GM12892 (cell line): ENCODE results near the gene ATP10A.
"Not testable (repeated sequence)": the region's sequence is repeated elsewhere in the genome, so short reads cannot be mapped to it uniquely, and the experiment has no call there.

Source experiments
- DNase-seq: peaks from one replicate; pipeline ENCODE4 v3.0.0; 2011; ENCODE audit not compliant: insufficient read length
- FAIRE-seq: peaks from 2 replicates; lab custom pipeline; 2011; peaks lifted over from hg19 to GRCh38; lab: Jason Lieb, UNC
- POLR2A ChIP-seq: IDR thresholded peaks from 2 replicates; pipeline ENCODE4 v1.6.1; 2011; ENCODE audit warnings: low read depth, low read length, control low read depth
- POLR2AphosphoS5 ChIP-seq: IDR thresholded peaks from 2 replicates; pipeline ENCODE4 v1.6.1; 2011; ENCODE audit warnings: low read depth, low read length, control low read depth
- TAF1 ChIP-seq: IDR thresholded peaks from 2 replicates; pipeline ENCODE4 v1.6.1; 2011; ENCODE audit warnings: low read depth, mild to moderate bottlenecking, control low read depth, low read length, borderline replicate concordance

ATP10A gene

GRCh38 chr15:25866251-25866650 lies 3.1 kb upstream of the ATP10A start:
- DNase-seq (no peak), FAIRE-seq (no peak)
- TF ChIP-seq POLR2AphosphoS5 (no peak), TAF1 (no peak), POLR2A (no peak)

GRCh38 chr15:25864966-25865365 lies 1.8 kb upstream of the ATP10A start:
- TF ChIP-seq TAF1 (no peak), POLR2AphosphoS5 (no peak), POLR2A (no peak)
- FAIRE-seq (no peak), DNase-seq (no peak)

- FAIRE-seq (no peak), DNase-seq (no peak)
- TF ChIP-seq POLR2A: no peak
- no peak for TF ChIP-seq POLR2AphosphoS5
- no peak for TF ChIP-seq TAF1
These were observed 947 bp upstream of the ATP10A start for GRCh38 chr15:25863968-25864580.

- DNase-seq: no peak
- TF ChIP-seq POLR2A (no peak), TAF1 (no peak), POLR2AphosphoS5 (no peak)
These were observed 536 bp downstream of the ATP10A start for GRCh38 chr15:25862472-25863110.

GRCh38 chr15:25862071-25862471 lies 1.1 kb downstream of the ATP10A start:
- DNase-seq (no peak), FAIRE-seq (no peak)
- TF ChIP-seq TAF1 (no peak), POLR2AphosphoS5 (no peak), POLR2A (no peak)

More at GRCh38 chr15:25862472-25863110, 536 bp downstream of the ATP10A start:
- FAIRE-seq: no peak

- FAIRE-seq: no peak
- no peak for DNase-seq
- no peak for TF ChIP-seq POLR2A
- TF ChIP-seq POLR2AphosphoS5: no peak
- no peak for TF ChIP-seq TAF1
These were observed 2.0 kb downstream of the ATP10A start for GRCh38 chr15:25860885-25861866.

- FAIRE-seq: no peak
- TF ChIP-seq TAF1 (no peak), POLR2AphosphoS5 (no peak), POLR2A (no peak)
- DNase-seq: no peak
These were observed 3.1 kb downstream of the ATP10A start for GRCh38 chr15:25859838-25860645.

GRCh38 chr15:25858952-25859760 lies 4.0 kb downstream of the ATP10A start:
- TF ChIP-seq TAF1 (no peak), POLR2AphosphoS5 (no peak), POLR2A (no peak)
- no peak for FAIRE-seq
- DNase-seq: no peak

- FAIRE-seq, DNase-seq: not testable (repeated sequence)
These were observed 7.1 kb downstream of the ATP10A start for GRCh38 chr15:25856059-25856458.
